GM18861 (cell line): ENCODE results near the gene PROKR2.

Source experiments
- ATAC-seq: cut with Tn5 transposase; IDR thresholded peaks from one replicate; pipeline ENCODE4 v1.9.1; 2021; ENCODE audit not compliant: unreplicated experiment

PROKR2 gene

GRCh38 chr20:5316188-5317158 lies at the start of gene PROKR2:
PROKR2 (minus strand) TSS chr20:5316954; CDS start chr20:5314369, 2,585 bp downstream.
- no peak for ATAC-seq

- no peak for ATAC-seq
Measured at GRCh38 chr20:5364997-5365597, 48.3 kb upstream of the PROKR2 start.

GRCh38 chr20:5364136-5364821 lies 47.5 kb upstream of the PROKR2 start:
- no peak for ATAC-seq

DNA sequence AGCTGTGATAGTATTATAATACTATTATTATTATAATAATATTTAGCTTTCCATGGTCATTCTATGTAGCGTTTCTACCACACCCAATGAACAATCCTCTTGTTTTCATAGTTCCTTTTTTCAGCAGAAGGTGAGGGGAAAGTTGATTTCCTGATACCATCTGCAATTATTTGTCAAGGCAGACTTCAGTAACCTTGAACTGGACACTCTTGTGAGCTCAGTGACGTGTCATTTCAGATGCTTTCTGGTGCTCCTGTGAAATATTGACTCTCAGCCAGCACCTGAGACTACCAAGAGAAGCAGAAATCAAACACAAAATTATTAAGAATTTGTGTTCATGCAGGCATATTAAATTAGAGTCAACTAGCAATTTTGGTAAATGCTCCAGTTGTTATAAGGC lies 46.0 kb upstream of the PROKR2 start:
- ATAC-seq: no peak

GRCh38 chr20:5361176-5361575 lies 44.4 kb upstream of the PROKR2 start:
- no peak for ATAC-seq

DNA sequence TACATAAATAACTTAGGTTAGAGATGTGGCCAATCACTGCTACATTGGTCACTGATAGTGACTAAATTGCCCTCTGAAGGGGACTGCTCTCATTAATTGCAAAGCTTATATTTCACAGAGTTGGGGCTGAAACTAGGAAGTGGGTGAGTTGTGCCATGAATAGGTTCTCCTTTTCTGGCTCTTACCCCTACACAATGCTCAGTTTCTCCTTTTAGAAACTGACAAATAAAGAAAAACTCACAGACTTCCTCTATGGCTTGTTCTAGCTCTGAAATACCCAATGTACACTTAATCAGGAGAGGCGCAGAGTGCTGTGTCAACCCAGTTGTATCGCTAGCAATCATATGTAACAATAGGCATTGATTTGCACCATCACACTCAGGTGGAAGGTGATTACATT lies 41.2 kb upstream of the PROKR2 start:
- no peak for ATAC-seq

- no peak for ATAC-seq
Measured at GRCh38 chr20:5356941-5357340, 40.2 kb upstream of the PROKR2 start.

DNA sequence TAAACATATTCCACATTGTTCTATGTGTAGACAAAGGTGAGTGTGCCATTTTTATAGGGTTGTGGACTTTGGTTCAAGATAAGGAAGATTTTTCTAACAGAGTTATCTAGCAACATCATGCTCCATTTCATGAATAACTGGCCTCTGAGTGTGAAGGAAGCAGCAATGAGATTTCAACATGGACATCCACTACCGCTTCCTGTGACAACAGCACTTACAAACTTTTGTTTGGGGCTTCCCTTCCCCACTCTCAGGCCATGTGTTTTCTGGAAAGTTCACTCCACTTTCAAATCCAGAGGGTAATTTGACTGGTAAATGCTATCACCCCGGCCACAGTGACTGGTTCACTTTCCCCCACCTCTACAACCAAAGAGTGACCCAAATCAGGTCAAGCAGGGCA lies 38.1 kb upstream of the PROKR2 start:
- no peak for ATAC-seq

GRCh38 chr20:5353624-5354496 lies 37.1 kb upstream of the PROKR2 start:
- no peak for ATAC-seq

- no peak for ATAC-seq
Measured at GRCh38 chr20:5349448-5349847, 32.7 kb upstream of the PROKR2 start.

- ATAC-seq: no peak
Measured at GRCh38 chr20:5342021-5342420, 25.3 kb upstream of the PROKR2 start.

DNA sequence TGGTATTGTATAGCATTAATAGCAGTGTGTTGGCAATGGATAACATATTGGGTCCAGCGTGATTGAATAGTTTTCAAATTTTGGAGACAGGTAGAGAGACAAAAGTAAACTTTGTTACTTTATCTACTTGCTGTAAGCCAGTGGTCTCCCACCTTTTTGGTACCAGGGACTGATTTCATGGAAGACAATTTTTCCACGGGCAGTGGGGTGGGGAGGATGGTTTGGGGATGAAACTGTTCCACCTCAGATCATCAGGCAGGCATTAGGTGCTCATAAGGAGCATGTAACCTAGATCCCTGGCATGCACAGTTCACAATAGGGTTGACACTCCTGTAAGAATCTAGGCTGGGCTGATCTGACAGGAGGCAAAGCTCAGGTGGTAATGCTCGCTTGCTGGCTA lies 14.6 kb upstream of the PROKR2 start:
- no peak for ATAC-seq

DNA sequence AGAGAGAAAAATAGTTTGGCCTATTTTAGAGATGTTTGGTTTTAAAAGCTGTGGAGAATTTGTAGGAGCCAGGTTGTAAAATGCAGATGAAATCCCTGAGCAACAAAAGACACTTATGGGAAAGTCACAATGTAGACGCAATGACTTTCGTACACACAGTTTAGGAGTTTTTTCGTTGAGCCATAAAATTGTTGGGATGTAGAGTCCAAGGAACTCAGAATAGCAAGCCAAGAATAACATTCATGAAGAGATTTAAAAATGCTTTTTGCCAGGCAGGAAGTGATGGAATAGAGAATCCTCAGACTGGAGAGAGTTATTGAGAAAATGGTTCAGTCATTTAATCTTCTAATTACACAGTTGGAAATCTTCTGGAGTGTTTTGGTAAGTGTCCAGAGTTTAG lies 11.5 kb upstream of the PROKR2 start:
- ATAC-seq: no peak

DNA sequence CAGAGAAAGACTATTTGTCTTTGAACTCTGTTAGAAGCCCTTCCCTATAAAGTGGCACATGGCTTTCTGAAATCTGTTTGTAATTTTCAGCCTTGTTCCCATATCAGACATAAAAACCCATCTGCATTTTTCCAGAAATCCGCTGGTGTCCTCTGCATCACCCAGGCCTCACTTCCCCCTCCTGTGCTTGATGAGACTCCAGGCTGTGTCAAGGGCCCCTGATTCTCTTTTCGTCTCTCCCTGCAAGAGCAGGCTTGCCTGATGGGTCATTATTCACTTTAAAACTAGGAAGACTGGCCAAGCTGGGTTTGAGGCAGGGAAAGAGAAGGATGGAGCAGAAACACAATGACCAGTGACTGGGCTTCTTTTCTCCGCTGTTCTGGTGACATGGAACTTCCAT lies 10.6 kb upstream of the PROKR2 start:
- no peak for ATAC-seq

DNA sequence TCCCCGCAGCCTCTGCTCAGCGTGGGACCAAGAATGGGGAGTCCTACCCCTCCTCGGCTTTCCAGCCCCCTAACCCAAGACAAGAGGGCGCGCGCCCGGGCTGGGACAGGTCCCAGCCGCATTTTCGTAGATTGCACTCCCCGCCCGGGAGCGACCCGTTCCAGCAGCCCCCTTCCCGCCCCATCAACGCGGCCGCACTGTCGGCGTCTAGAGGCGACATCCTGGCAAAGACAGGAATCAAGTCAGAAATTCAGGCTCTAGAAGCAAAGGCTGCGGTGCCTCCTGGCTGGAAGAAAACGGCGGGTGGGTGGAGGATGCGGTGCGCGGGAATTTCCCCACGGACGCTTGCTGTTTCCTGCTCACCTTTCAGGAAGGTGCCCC lies 957 bp downstream of the PROKR2 start:
- ATAC-seq: no peak

DNA sequence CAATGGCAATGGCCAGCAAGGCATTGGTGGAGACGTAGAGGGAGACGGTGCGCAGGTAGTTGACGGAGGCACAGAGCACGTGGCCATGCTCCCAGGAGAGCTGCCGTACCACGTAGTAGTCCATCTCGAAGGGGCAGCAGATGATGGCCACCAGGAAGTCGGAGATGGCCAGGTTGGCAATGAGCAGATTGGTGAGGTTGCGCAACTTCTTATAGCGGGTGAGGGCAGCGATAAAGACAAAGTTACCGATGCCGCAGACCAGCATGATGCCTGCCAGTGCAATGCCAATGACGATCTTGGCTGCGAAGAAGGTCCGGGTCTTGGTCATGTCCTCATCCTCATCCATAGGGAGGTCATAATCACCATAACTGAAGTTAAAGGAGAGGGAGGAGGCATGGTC lies 2.8 kb downstream of the PROKR2 start:
- ATAC-seq: no peak

- ATAC-seq: no peak
Measured at GRCh38 chr20:5312518-5312917, 4.2 kb downstream of the PROKR2 start.

- ATAC-seq: no peak
Measured at GRCh38 chr20:5309971-5310370, 6.8 kb downstream of the PROKR2 start.

DNA sequence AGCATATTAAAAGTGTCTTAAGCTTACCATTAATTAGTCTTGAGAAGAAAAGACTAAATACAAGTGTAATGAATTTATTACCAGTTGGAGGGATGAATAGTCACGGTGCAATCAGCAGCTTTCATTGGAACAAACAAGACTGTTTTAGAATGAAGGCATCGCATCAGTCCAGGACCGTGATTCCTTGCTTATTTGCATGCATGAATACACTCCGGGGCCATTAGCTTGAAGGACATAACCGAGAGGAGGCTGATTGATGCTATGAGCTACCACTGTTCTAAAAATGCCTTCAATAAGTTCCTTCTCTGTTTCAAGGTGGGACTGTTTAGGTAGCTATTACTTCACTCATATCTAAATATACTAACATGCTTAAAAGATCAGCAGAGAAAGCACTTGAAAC lies 17.9 kb downstream of the PROKR2 start:
- ATAC-seq: no peak

GRCh38 chr20:5297280-5298004 lies 19.3 kb downstream of the PROKR2 start:
- no peak for ATAC-seq
